Kidney epithelial cell (primary cell): ENCODE results near the gene SEC14L6. TPM values are rescaled to one million over a fixed set of nuclear protein-coding genes. Genes with fewer than 3 reads are reported as not detected.

Experiments used
- DNase-seq: peaks from one replicate; pipeline ENCODE4 v3.0.0-alpha.2; 2010; ENCODE audit warnings: low read depth
- H3K27me3 ChIP-seq: 2 replicates; pipeline ENCODE4 v1.6.0; 2011; ENCODE audit warnings: low read length; ENCODE audit not compliant: control insufficient read depth, insufficient read depth
- H3K36me3 ChIP-seq: 2 replicates; pipeline ENCODE4 v1.5.1; 2011; ENCODE audit warnings: low read length; ENCODE audit not compliant: control insufficient read depth, insufficient read depth
- H3K4me3 ChIP-seq: 2 replicates; pipeline ENCODE4 v1.5.1; 2011; ENCODE audit warnings: low read depth, mild to moderate bottlenecking, control low read depth, low read length
- total RNA-seq: library from RNA; depleted of rRNA; stranded (reverse); fragments of >200 nt; gene quantifications from 2 replicates; pipeline ENCODE4 v1.2.3, GENCODE V29; 2015
- TF ChIP-seq, protein P1 (sequence below): IDR thresholded peaks from 2 replicates; pipeline ENCODE4 v1.5.1; 2011; ENCODE audit warnings: mild to moderate bottlenecking, moderate library complexity, low read length, control low read depth, inconsistent platforms; ENCODE audit not compliant: insufficient read depth, poor library complexity, severe bottlenecking

Gene SEC14L6
- total RNA-seq, 1 donor from 2014 or later: 3.7 TPM

- H3K36me3 ChIP-seq: no peaks in the 10 kb centered on the region
- TF ChIP-seq, protein P1, sequence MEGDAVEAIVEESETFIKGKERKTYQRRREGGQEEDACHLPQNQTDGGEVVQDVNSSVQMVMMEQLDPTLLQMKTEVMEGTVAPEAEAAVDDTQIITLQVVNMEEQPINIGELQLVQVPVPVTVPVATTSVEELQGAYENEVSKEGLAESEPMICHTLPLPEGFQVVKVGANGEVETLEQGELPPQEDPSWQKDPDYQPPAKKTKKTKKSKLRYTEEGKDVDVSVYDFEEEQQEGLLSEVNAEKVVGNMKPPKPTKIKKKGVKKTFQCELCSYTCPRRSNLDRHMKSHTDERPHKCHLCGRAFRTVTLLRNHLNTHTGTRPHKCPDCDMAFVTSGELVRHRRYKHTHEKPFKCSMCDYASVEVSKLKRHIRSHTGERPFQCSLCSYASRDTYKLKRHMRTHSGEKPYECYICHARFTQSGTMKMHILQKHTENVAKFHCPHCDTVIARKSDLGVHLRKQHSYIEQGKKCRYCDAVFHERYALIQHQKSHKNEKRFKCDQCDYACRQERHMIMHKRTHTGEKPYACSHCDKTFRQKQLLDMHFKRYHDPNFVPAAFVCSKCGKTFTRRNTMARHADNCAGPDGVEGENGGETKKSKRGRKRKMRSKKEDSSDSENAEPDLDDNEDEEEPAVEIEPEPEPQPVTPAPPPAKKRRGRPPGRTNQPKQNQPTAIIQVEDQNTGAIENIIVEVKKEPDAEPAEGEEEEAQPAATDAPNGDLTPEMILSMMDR: no peak
- H3K4me3 ChIP-seq: no peak overlapping the region
- no peak for DNase-seq
- H3K27me3 ChIP-seq: no peaks in the 10 kb centered on the region
These were observed 32.3 kb downstream of the SEC14L6 start for GRCh38 chr22:30514252-30514651.

GRCh38 chr22:30513462-30513861, 33.1 kb downstream of the SEC14L6 start:
- no peak for DNase-seq
- Histone ChIP-seq H3K36me3 (no peaks in the 10 kb centered on the region), H3K27me3 (no peaks in the 10 kb centered on the region), H3K4me3 (no peak overlapping the region)
- TF ChIP-seq, protein P1: no peak

DNA sequence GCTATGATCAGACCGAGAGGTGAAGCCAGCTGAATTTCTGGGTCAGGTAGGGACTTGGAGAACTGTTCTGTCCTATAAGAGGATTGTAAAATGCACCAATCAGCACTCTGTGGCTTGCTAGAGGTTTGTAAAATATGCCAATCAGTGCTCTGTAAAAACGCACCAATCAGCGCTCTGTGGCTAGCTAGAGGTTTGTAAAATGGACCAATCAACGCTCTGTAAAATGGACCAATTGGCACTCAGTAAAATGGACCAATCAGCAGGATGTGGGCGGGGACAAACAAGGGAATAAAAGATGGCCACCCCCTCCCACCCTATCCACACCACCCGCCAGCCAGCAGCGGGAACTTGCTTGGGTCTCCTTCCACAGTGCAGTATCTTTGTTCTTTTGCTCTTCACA, 34.6 kb downstream of the SEC14L6 start:
- Histone ChIP-seq H3K4me3 (no peak overlapping the region), H3K27me3 (no peaks in the 10 kb centered on the region), H3K36me3 (no peaks in the 10 kb centered on the region)
- TF ChIP-seq, protein P1: no peak
- DNase-seq: no peak

DNA sequence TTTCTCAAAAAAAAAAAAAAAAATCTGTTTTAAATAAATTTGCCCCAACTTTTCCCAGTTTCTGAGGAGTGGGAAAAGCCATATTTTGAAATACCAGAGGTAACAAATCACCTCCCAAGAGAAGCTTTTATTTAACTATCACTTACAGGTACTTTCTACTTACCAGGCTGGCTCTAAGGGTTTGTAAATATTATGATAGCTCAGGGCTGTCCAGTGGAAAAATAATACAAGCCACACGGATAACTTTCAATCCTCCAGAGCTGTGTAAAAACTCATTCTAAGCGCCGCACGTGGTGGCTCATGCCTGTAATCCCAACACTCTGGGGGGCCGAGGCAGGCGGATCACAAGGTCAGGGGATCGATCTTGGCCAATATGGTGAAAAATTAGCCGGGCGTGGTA, 35.4 kb downstream of the SEC14L6 start:
- Histone ChIP-seq H3K36me3 (no peaks in the 10 kb centered on the region), H3K27me3 (no peaks in the 10 kb centered on the region), H3K4me3 (no peak overlapping the region)
- no peak for DNase-seq
- TF ChIP-seq, protein P1: no peak

- Histone ChIP-seq H3K36me3 (no peaks in the 10 kb centered on the region), H3K4me3 (no peak overlapping the region), H3K27me3 (peaks cover 8% of the 10 kb centered on the region)
- TF ChIP-seq, protein P1: no peak
- DNase-seq: no peak
These were observed 38.3 kb downstream of the SEC14L6 start for GRCh38 chr22:30508216-30508615.

DNA sequence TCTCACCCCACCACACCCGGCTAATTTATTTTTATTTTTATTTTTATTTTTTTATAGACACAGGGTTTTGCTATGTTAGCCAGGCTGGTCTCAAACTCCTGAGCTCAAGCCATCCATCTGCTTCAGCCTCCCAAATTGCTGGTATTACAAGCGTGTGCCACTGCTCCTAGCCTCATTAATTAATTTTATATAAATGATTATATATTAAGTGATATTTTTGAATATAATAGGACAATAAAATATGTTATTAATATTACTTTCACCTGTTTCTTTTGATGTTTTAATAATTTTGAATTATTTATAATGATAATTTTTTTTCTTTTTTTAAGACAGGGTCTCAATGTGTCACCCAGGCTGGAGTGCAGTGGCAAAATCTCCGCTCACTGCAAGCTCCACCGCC, 38.9 kb downstream of the SEC14L6 start:
- H3K27me3 ChIP-seq: peaks cover 8% of the 10 kb centered on the region
- H3K4me3 ChIP-seq: no peak overlapping the region
- no peaks in the 10 kb centered on the region for H3K36me3 ChIP-seq
- no peak for DNase-seq
- TF ChIP-seq, protein P1: no peak
